Measurements from ENCODE around the gene DSCAM. TPM values are rescaled to one million over a fixed set of nuclear protein-coding genes. Genes with fewer than 3 reads are reported as not detected.

The DSCAM gene
- total RNA-seq, 4 donors from 2014 or later, result 0.04 to 0.06 TPM; not detected in 2

DNA sequence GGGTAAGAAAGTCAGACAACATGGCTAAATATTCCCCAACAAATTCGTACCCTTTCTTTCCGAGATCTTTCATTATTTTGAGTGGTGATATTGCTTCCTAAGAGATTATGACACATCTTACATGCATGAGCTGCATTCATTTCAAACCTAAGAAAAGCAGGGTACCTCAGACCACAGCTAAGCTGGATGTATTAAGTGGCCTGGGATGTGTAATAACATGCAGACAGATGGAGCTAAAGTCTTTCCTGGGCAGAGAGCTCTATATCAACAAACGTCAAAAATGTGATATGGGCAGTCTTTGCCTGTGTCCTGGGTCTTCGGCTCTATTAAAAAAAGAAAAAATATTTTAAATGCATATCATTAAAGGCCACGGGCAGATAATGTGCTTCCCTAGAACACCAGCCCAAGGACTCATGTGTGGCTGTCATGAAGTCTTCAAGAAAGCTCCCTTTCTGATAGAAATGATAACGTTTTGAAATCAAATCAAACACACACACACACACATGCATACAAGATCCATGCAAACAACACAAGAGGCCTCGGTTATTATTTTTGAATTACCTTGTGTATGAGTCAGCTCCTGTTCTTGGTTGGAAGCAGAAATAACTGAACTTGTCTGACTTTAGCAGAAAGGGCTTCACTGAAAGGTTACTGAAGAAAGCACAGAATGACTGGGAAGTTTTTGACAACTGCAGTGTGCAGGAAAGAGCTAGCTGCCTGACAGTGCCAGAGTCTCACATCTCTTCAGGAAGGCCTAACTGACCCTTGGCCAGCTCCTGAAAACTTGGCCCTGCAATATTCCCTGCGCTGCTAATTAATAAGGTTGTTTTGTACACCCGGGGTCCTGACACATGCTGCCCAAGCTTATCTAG lies 231.2 kb downstream of the DSCAM start:
- Histone ChIP-seq H3K36me3 (no peaks in the 10 kb centered on the region), H3K4me1 (no peaks in the 10 kb centered on the region), H3K9me3 (no peaks in the 10 kb centered on the region), H3K4me3 (no peak overlapping the region), H3K27ac (no peak overlapping the region), H3K27me3 (no peaks in the 10 kb centered on the region)
- intact Hi-C loops (cut with DNase I), result no loop called here
- WGBS, 2 donors, result 35 to 39% methylated on average over 9 of the region's 9 CpGs
- DNase-seq, result no peak
- no peak for TF ChIP-seq POLR2A (IDR thresholded peaks at IDR 0.05)
- TF ChIP-seq, protein P1, sequence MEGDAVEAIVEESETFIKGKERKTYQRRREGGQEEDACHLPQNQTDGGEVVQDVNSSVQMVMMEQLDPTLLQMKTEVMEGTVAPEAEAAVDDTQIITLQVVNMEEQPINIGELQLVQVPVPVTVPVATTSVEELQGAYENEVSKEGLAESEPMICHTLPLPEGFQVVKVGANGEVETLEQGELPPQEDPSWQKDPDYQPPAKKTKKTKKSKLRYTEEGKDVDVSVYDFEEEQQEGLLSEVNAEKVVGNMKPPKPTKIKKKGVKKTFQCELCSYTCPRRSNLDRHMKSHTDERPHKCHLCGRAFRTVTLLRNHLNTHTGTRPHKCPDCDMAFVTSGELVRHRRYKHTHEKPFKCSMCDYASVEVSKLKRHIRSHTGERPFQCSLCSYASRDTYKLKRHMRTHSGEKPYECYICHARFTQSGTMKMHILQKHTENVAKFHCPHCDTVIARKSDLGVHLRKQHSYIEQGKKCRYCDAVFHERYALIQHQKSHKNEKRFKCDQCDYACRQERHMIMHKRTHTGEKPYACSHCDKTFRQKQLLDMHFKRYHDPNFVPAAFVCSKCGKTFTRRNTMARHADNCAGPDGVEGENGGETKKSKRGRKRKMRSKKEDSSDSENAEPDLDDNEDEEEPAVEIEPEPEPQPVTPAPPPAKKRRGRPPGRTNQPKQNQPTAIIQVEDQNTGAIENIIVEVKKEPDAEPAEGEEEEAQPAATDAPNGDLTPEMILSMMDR (IDR thresholded peaks at IDR 0.05), result no peak

- no peak for DNase-seq
- Histone ChIP-seq H3K9me3 (no peaks in the 10 kb centered on the region), H3K4me1 (no peaks in the 10 kb centered on the region), H3K36me3 (no peaks in the 10 kb centered on the region), H3K4me3 (no peak overlapping the region), H3K27ac (no peak overlapping the region), H3K27me3 (no peaks in the 10 kb centered on the region)
- no peak for TF ChIP-seq POLR2A (IDR thresholded peaks at IDR 0.05)
- TF ChIP-seq, protein P1 (IDR thresholded peaks at IDR 0.05), result no peak
- 80 to 84% methylated on average over 4 of the region's 4 CpGs for WGBS, 2 donors
- intact Hi-C loops (cut with DNase I), result no loop called here
Measured at GRCh38 chr21:40613546-40614030, 233.4 kb downstream of the DSCAM start.

DNA sequence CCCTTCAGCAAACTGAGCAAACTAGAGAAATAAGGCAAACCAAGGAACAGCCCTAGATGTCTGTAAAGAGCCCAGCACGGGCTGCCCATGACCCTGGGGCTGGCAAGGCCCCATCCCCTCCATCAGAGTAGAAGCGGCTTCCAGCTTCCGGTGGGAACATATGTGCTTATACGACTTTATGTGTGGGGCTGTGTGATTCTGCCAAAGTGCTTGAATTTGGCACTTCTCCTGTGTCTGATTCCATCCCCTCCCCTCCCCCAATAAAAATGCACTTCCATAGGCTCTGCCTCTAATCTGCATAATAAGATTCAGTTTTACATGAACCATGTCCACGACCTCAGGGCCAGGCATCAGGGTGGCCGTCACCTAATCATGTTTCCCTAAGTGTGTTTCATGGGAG lies 236.6 kb downstream of the DSCAM start:
- no peaks in the 10 kb centered on the region for H3K36me3 ChIP-seq
- intact Hi-C loops (cut with DNase I), result no loop called here
- H3K4me3 ChIP-seq, result no peak overlapping the region
- no peaks in the 10 kb centered on the region for H3K4me1 ChIP-seq
- H3K27me3 ChIP-seq, result no peaks in the 10 kb centered on the region
- TF ChIP-seq POLR2A (IDR thresholded peaks at IDR 0.05), result no peak
- TF ChIP-seq, protein P1 (IDR thresholded peaks at IDR 0.05), result no peak
- WGBS, 2 donors, result 58 to 64% methylated on average over 5 to 6 of the region's 6 CpGs
- no peak overlapping the region for H3K27ac ChIP-seq
- no peak for DNase-seq
- peaks cover 0 to 6% (median 0%) of the 10 kb centered on the region in 3 donors for H3K9me3 ChIP-seq

- intact Hi-C loops (cut with DNase I), result no loop called here
- Histone ChIP-seq H3K27ac (no peak overlapping the region), H3K9me3 (peaks cover 0 to 6% (median 0%) of the 10 kb centered on the region in 3 donors), H3K27me3 (no peaks in the 10 kb centered on the region), H3K4me3 (no peak overlapping the region), H3K4me1 (no peaks in the 10 kb centered on the region), H3K36me3 (no peaks in the 10 kb centered on the region)
- 64 to 72% methylated on average over 1 to 2 of the region's 2 CpGs for WGBS, 2 donors
- TF ChIP-seq POLR2A (IDR thresholded peaks at IDR 0.05), result no peak
- TF ChIP-seq, protein P1 (IDR thresholded peaks at IDR 0.05), result no peak
- DNase-seq, result no peak
Measured at GRCh38 chr21:40606341-40606740, 240.6 kb downstream of the DSCAM start.

GRCh38 chr21:40605094-40605493 lies 241.9 kb downstream of the DSCAM start:
- H3K4me1 ChIP-seq, result no peaks in the 10 kb centered on the region
- no peaks in the 10 kb centered on the region for H3K27me3 ChIP-seq
- no peak for DNase-seq
- H3K27ac ChIP-seq, result no peak overlapping the region
- no peak for TF ChIP-seq POLR2A (IDR thresholded peaks at IDR 0.05)
- TF ChIP-seq, protein P1 (IDR thresholded peaks at IDR 0.05), result no peak
- intact Hi-C loops (cut with DNase I), result no loop called here
- peaks cover 0 to 6% (median 0%) of the 10 kb centered on the region in 3 donors for H3K9me3 ChIP-seq
- no peak overlapping the region for H3K4me3 ChIP-seq
- WGBS, 2 donors, result 93% methylated on average over 4 of the region's 4 CpGs
- no peaks in the 10 kb centered on the region for H3K36me3 ChIP-seq
